Suprapubic skin (tissue), 4 donors: ENCODE data around the gene GPRIN1. TPM values are rescaled to one million over a fixed set of nuclear protein-coding genes. Genes with fewer than 3 reads are reported as not detected.
"Not testable (repeated sequence)": the region's sequence is repeated elsewhere in the genome, so short reads cannot be mapped to it uniquely, and the experiment has no call there.

Experiments
- DNase-seq, 2 donors: peaks; one replicate each; pipeline ENCODE4 v3.0.0-alpha.2; 2019; ENCODE audit warnings: low spot score in 2 of 2
- H3K27ac ChIP-seq: fragments of 200-600 bp; sonication (generic); one replicate; pipeline ENCODE4 v1.5.1; 2019
- H3K27me3 ChIP-seq: fragments of 200-600 bp; sonication (generic); one replicate; pipeline ENCODE4 v1.5.1; 2019
- H3K36me3 ChIP-seq: fragments of 200-600 bp; sonication (generic); one replicate; pipeline ENCODE4 v1.5.1; 2019
- H3K4me1 ChIP-seq: fragments of 200-600 bp; sonication (generic); one replicate; pipeline ENCODE4 v1.5.1; 2019
- H3K4me3 ChIP-seq: fragments of 200-600 bp; sonication (generic); one replicate; pipeline ENCODE4 v1.5.1; 2019; ENCODE audit warnings: mild to moderate bottlenecking
- H3K9me3 ChIP-seq: fragments of 200-600 bp; sonication (generic); one replicate; pipeline ENCODE4 v1.5.1; 2019
- EP300 ChIP-seq: sonication (generic); formaldehyde crosslinking; IDR thresholded peaks from one replicate; pipeline ENCODE4 v1.6.1; 2017; ENCODE audit warnings: antibody characterized with exemption
- POLR2A ChIP-seq, 2 donors: fragments of 450-650 bp; IDR thresholded peaks; one replicate each; pipeline ENCODE4 v1.6.1; 2017; ENCODE audit warnings: antibody characterized with exemption in 2 of 2, mild to moderate bottlenecking in 2 of 2, moderate library complexity in 2 of 2
- POLR2AphosphoS5 ChIP-seq, 3 donors: sonication (generic); formaldehyde crosslinking; IDR thresholded peaks; one replicate each; pipeline ENCODE4 v1.6.1; 2017; ENCODE audit warnings: antibody characterized with exemption in 3 of 3
- WGBS: methylation state at CpG from one replicate; pipeline ENCODE4 v1.1.5; 2018; 5-methylcytosine and 5-hydroxymethylcytosine counted together
- total RNA-seq, 4 donors: library from RNA; depleted of rRNA; stranded (reverse); fragments of >200 nt; gene quantifications; one replicate each; pipeline ENCODE4 v1.1.0, GENCODE V29; 2016
- TF ChIP-seq, protein P1 (sequence below), 2 donors: fragments of 200-600 bp in 1 of 2; fragments of 450-650 bp in 1 of 2; sonication (generic) in 1 of 2; IDR thresholded peaks; one replicate each; pipeline ENCODE4 v1.5.1; 2016 to 2019; ENCODE audit warnings: antibody characterized with exemption in 2 of 2, mild to moderate bottlenecking in 1 of 2, moderate library complexity in 1 of 2

Gene GPRIN1
- total RNA-seq, 4 donors from 2014 or later = 0.24 to 2.8 (median 1.5) TPM

DNA sequence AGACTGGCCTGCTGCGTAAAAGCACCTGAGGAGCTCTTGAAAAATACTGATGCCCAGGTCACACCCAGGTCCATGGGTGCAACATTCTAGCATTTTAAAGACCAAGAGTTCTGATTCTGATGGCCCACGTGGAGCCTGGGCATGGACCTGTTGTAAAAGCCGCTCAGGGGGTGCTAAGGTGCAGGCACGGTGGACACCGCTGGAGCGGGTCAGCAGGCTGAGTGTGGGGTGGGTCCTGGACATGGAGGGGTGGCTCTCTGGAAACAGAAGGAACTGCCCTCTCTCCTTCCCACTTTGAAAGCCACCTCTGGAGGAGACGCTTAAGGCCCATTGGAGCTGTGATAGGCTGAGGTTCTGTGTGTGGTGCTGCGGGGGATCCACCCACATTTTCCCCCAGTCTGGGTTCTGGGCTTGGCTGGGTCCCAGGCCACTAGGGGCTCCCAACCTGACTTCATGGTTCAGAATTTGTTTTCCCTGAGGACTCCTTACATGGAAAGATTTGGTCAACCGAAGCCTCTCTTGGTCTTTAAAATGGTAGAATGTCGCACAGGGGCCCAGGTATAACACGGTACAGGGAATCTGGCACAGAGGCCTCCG lies 16.6 kb downstream of the GPRIN1 start:
- H3K4me3 ChIP-seq = no peak overlapping the region
- H3K27ac ChIP-seq = no peak overlapping the region
- H3K36me3 ChIP-seq = no peaks in the 10 kb centered on the region
- no peak for TF ChIP-seq EP300
- TF ChIP-seq POLR2A (IDR thresholded peaks at IDR 0.05) = no peak
- TF ChIP-seq, protein P1, sequence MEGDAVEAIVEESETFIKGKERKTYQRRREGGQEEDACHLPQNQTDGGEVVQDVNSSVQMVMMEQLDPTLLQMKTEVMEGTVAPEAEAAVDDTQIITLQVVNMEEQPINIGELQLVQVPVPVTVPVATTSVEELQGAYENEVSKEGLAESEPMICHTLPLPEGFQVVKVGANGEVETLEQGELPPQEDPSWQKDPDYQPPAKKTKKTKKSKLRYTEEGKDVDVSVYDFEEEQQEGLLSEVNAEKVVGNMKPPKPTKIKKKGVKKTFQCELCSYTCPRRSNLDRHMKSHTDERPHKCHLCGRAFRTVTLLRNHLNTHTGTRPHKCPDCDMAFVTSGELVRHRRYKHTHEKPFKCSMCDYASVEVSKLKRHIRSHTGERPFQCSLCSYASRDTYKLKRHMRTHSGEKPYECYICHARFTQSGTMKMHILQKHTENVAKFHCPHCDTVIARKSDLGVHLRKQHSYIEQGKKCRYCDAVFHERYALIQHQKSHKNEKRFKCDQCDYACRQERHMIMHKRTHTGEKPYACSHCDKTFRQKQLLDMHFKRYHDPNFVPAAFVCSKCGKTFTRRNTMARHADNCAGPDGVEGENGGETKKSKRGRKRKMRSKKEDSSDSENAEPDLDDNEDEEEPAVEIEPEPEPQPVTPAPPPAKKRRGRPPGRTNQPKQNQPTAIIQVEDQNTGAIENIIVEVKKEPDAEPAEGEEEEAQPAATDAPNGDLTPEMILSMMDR (IDR thresholded peaks at IDR 0.05) = no peak
- no peak for TF ChIP-seq POLR2AphosphoS5 (IDR thresholded peaks at IDR 0.05)
- no peaks in the 10 kb centered on the region for H3K9me3 ChIP-seq
- H3K27me3 ChIP-seq = peaks cover 36% of the 10 kb centered on the region
- H3K4me1 ChIP-seq = no peaks in the 10 kb centered on the region
- 92% methylated on average over 12 of the region's 12 CpGs for WGBS
- DNase-seq = no peak

DNA sequence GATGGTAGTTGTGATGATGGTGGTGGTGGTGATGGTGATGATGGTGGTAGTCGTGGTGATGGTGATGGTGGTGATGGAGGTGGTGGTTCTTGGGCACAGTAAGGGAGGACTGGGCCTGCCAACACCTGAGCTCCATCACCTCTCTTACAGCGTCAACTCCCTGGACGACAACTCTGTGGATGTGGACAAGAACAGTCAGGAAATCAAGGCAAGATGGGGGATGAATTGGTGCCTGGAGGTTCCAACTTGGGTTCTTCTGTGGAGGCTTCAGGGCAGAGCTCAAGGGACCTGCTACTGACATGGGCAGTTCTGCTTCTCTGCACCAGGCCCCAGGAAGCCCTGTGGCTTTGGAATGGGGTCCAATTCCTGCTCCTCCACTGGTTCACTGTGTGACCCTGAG lies 17.4 kb downstream of the GPRIN1 start:
- WGBS = 94% methylated on average over 3 of the region's 3 CpGs
- TF ChIP-seq POLR2A (IDR thresholded peaks at IDR 0.05) (no peak), POLR2AphosphoS5 (IDR thresholded peaks at IDR 0.05) (no peak), EP300 (no peak)
- TF ChIP-seq, protein P1 (IDR thresholded peaks at IDR 0.05) = no peak

DNA sequence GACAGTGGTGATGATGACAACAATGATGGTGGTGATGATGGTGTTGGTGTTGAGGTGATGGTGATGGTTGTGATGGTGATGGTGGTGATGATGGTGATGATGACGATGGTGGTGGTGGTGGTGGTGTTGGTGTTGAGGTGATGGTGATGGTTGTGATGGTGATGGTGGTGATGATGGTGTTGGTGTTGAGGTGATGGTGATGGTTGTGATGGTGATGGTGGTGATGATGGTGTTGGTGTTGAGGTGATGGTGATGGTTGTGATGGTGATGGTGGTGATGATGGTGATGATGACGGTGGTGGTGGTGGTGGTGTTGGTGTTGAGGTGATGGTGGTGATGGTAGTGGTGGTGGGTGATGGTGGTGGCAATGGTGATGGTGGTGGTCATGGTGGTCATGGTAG lies 18.3 kb downstream of the GPRIN1 start:
- WGBS = 55% methylated on average over 2 of the region's 2 CpGs
- not testable (repeated sequence) for H3K4me1 ChIP-seq, H3K36me3 ChIP-seq, H3K27ac ChIP-seq, H3K4me3 ChIP-seq, H3K9me3 ChIP-seq, DNase-seq
- peaks cover 23% of the 10 kb centered on the region for H3K27me3 ChIP-seq

More for the DNA sequence above, 17.4 kb downstream of the GPRIN1 start:
- Histone ChIP-seq H3K36me3 (no peaks in the 10 kb centered on the region), H3K9me3 (no peaks in the 10 kb centered on the region), H3K4me3 (no peak overlapping the region), H3K4me1 (no peaks in the 10 kb centered on the region), H3K27ac (no peak overlapping the region), H3K27me3 (peaks cover 32% of the 10 kb centered on the region)
- DNase-seq = no peak

DNA sequence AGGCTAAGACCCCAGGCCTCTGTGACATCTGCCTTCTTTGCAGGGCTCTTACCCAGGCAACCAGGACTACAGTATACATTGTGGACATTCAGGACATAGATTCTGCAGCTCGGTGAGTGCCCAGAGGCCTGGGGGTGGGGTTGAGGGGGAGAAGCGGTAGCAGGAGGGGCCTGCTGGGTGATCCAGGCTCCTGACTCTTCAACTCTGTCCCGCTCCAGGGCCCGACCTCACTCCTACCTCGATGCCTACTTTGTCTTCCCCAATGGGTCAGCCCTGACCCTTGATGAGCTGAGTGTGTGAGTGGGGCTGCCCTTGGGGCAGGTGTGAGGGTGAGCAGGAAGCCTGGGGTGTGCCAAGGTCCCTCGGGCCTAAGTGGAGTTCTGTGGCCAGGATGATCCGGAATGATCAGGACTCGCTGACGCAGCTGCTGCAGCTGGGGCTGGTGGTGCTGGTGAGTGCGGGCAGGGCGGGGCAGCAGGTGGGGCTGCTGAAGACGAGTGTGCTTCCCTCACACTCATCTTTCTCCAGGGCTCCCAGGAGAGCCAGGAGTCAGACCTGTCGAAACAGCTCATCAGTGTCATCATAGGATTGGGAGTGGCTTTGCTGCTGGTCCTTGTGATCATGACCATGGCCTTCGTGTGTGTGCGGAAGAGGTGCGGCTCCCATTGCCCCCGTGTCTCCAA lies 19.8 kb downstream of the GPRIN1 start:
- no peak overlapping the region for H3K27ac ChIP-seq
- no peaks in the 10 kb centered on the region for H3K4me1 ChIP-seq
- H3K36me3 ChIP-seq = no peaks in the 10 kb centered on the region
- TF ChIP-seq, protein P1 (IDR thresholded peaks at IDR 0.05) = no peak
- TF ChIP-seq POLR2AphosphoS5 (IDR thresholded peaks at IDR 0.05) (no peak), EP300 (no peak), POLR2A (IDR thresholded peaks at IDR 0.05) (no peak)
- H3K27me3 ChIP-seq = peaks cover 10% of the 10 kb centered on the region
- H3K4me3 ChIP-seq = no peak overlapping the region
- WGBS = 55% methylated on average over 8 of the region's 17 CpGs
- no peaks in the 10 kb centered on the region for H3K9me3 ChIP-seq
- DNase-seq = no peak

DNA sequence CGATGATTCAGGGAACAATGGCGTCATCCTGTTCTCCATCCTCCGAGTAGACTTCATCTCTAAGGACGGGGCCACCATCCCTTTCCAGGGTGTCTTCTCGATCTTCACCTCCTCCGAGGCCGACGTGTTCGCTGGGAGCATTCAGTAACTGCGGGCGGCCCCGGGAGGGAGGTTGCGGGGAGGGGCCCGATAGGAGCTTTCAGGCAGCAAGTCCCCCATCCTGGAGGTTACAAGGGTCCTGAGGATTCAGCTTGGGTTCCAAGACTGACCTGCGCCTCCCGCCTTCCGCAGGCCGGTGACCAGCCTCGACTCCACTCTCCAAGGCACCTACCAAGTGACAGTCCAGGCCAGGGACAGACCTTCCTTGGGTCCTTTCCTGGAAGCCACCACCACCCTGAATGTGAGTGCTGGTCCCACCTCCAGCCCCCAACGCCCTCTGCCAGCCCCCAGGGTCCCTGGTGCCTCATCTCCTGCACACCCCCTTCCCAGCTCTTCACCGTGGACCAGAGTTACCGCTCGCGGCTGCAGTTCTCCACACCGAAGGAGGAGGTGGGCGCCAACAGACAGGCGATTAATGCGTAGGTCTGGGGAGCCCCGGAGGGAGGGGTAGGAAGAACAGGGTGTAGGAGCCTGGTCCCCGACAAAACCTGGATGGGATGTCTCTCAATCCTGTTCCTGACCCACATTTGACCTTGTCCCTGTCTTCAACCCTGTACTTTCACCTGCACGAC lies 20.8 kb downstream of the GPRIN1 start:
- TF ChIP-seq, protein P1 (IDR thresholded peaks at IDR 0.05) = no peak
- no peak for TF ChIP-seq POLR2AphosphoS5 (IDR thresholded peaks at IDR 0.05)
- TF ChIP-seq EP300 = no peak
- TF ChIP-seq POLR2A (IDR thresholded peaks at IDR 0.05) = no peak
- H3K4me1 ChIP-seq = no peaks in the 10 kb centered on the region
- H3K27ac ChIP-seq = no peak overlapping the region
- WGBS = 81% methylated on average over 23 of the region's 31 CpGs
- H3K27me3 ChIP-seq = peaks cover 5% of the 10 kb centered on the region
- peaks cover 6% of the 10 kb centered on the region for H3K9me3 ChIP-seq
- no peaks in the 10 kb centered on the region for H3K36me3 ChIP-seq
- no peak for DNase-seq
- no peak overlapping the region for H3K4me3 ChIP-seq
